Motor neuron (in vitro differentiated cells): Measurements from ENCODE around the gene GLYAT. TPM values are rescaled to one million over a fixed set of nuclear protein-coding genes. Genes with fewer than 3 reads are reported as not detected.

ENCODE experiments used
- ATAC-seq, 8 experiments: fragments of 200-7000 bp; cut with Tn5 transposase; replicated peaks in 6 of 8; 2 replicates each; pipeline ENCODE4 v1.8.0; 2021; ENCODE audit warnings: mild to moderate bottlenecking in 8 of 8, moderate library complexity in 8 of 8
- H3K27ac ChIP-seq, 2 donors: fragments of 250-450 bp; sonication (Bioruptor Pico); 2 replicates each; pipeline ENCODE4 v1.9.0; 2021; ENCODE audit warnings: antibody characterized with exemption in 2 of 2, mild to moderate bottlenecking in 2 of 2, moderate library complexity in 1 of 2
- H3K4me1 ChIP-seq, 2 donors: fragments of 250-450 bp; sonication (Bioruptor Pico); replicated peaks in 1 of 2; 2 replicates each; pipeline ENCODE4 v1.6.1; 2021; ENCODE audit warnings: antibody characterized with exemption in 2 of 2, mild to moderate bottlenecking in 2 of 2, moderate library complexity in 1 of 2
- H3K4me3 ChIP-seq, 5 donors: fragments of 250-450 bp; sonication (Bioruptor Pico); 2 replicates each; pipeline ENCODE4 v1.9.0; 2021; ENCODE audit warnings: antibody characterized with exemption in 5 of 5, mild to moderate bottlenecking in 5 of 5, moderate library complexity in 4 of 5
- WGBS, 10 experiments: fragments of 450-650 bp; shearing (Covaris generic); methylation state at CpG; one replicate each; pipeline ENCODE4 v1.0.0; 2022; 5-methylcytosine and 5-hydroxymethylcytosine counted together
- in situ Hi-C, 9 experiments: fragments of 400-800 bp; cut with MboI; loops; one replicate each; pipeline ENCODE4 v1.15.0; 2021; ENCODE audit warnings: low sequenced_read_pairs in 9 of 9, low pct_unique_long_range_greater_than_20kb in 2 of 9; ENCODE audit not compliant: unreplicated experiment in 9 of 9
- total RNA-seq, 8 experiments: library from RNA; unstranded; fragments of 300-600 nt; gene quantifications; 2 replicates each; pipeline versions ENCODE4 v1.2.3 to v1.2.4, GENCODE V29; 2022

Gene GLYAT, protein sequence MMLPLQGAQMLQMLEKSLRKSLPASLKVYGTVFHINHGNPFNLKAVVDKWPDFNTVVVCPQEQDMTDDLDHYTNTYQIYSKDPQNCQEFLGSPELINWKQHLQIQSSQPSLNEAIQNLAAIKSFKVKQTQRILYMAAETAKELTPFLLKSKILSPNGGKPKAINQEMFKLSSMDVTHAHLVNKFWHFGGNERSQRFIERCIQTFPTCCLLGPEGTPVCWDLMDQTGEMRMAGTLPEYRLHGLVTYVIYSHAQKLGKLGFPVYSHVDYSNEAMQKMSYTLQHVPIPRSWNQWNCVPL
- under 1 TPM in 5 of 8 experiments, not detected in 3; 0.09 to 0.86 (median 0.36) TPM for total RNA-seq

DNA sequence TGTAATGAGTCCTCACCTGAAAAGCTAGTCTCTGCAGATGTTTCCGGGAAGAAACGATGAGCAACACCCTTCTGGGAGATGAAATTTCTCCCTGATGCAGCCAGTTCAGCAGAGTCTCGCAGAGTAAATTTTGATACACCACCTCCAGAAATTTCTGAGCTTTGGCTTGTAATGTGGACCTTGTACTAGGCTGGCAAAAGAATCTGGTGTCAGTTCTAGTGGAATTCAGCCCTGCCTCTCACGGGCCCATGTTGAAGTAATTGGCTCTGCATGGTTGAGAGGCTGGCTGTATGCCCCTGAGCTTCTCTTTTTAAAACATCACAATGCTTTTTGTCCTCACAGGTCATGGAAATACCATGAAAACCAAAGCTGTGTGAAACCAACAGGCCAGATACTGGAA lies at the start of gene GLYAT:
GLYAT (minus strand) TSS at position 125 of the 400 bp plus-strand sequence. CDS start 7,447 bp downstream, outside the sequence.
- in situ Hi-C loops: no loop called here

DNA sequence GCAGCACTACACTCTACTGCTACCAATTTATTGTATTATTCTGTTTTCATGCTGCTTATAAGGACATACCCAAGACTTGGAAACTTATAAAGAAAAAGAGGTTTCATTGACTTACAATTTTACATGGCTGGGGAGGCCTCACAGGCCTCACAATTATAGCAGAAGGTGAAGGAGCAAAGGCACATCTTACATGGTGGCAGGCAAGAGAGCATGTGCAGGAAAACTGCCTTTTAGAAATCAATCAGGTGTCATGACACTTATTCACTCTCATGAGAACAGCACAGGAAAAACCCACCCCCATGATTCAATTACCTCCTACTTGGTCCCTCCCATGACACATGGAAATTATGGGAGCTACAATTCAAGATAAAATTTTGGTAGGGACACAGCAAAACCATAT lies 49.6 kb upstream of the GLYAT start:
- no peak for ATAC-seq
- in situ Hi-C loops: loop anchor here in 3 of 9 experiments (10.0 to 25.0 kb wide), 4 partner anchors 94 to 219 kb away; no protein-coding TSS in a partner anchor
- Histone ChIP-seq H3K4me1 (no peaks in the 10 kb centered on the region), H3K27ac (no peak overlapping the region), H3K4me3 (no peak overlapping the region)

More for the DNA sequence above, at the start of gene GLYAT:
- no peak within 1 kb of the TSS for H3K4me3 ChIP-seq
- H3K4me1 ChIP-seq: no peaks in the 10 kb centered on the region
- WGBS, 10 experiments: 0 to 87% (median 60%) methylated on average over 1 to 3 of the region's 4 CpGs; no CpG with 5 or more reads in 1 of the 10 experiments
- ATAC-seq: no peak
- no peak within 1 kb of the TSS for H3K27ac ChIP-seq

DNA sequence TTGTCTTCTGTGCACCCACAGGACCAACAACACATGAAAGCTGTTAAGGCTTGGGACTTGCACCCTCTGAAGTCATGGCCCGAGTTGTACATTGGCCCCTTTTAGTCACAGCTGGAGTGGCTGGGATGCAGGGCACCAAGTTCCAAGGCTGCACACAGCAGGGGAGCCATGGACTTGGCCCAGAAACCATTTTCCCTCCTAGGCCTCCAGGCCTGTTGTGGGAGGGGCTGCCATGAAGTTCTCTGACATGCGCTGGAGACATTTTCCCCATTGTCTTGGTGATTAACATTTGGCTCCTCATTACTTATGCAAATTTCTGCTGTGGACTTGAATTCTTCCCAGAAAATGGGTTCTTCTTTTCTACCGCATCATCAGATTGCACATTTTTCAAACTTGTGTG lies 48.8 kb upstream of the GLYAT start:
- H3K27ac ChIP-seq: no peak overlapping the region
- H3K4me1 ChIP-seq: no peaks in the 10 kb centered on the region
- 40 to 100% (median 100%) methylated on average over 1 to 3 of the region's 3 CpGs; no CpG with 5 or more reads in 1 of the 10 experiments for WGBS, 10 experiments
- no peak overlapping the region for H3K4me3 ChIP-seq
- in situ Hi-C loops: loop anchor here in 3 of 9 experiments (10.0 to 25.0 kb wide), 4 partner anchors 93 to 218 kb away; no protein-coding TSS in a partner anchor
- ATAC-seq: no peak

DNA sequence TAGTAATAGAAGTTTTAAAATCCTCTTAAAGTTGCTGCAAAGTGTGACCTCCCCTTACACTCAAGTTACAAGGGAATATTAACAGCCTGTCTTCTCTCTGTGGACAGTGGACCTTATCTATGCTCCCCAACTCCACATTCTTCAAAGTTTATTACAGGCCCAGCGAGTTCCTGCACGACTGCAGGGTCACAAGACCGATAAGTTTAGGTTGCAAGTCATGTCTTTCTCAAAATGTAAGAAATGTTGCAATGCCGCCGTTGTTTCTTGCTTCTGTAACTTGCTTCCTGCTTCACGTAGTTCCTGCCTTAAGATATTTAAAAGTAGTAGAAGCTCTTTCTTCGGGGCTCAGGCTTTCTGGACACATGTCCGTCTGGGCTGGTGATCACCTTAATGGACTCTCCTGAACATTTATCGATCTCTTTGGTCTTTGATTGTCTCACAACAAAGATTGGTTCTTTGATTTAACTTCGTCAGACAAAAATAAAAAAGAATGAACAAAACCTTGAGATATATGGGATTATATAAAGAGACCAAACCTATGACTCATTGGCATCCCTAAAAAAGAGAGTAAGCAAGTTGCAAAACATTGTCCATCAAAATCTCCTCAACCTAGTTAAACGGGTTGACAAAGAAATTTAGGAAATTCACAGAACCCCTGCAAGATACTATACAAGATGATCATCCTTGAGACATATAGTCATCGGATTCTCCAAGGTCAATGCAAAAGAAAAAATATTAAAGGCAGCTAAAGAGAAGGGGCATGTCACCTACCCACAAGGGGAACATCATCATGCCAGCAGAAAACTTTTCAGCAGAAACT lies 45.4 kb upstream of the GLYAT start:
- Histone ChIP-seq H3K4me3 (no peak overlapping the region), H3K4me1 (no peaks in the 10 kb centered on the region), H3K27ac (no peak overlapping the region)
- in situ Hi-C loops: loop anchor here in 2 of 9 experiments (25.0 kb wide), 3 partner anchors 90 to 215 kb away; no protein-coding TSS in a partner anchor
- no peak for ATAC-seq
- WGBS, 10 experiments: 28 to 98% (median 76%) methylated on average over 2 to 12 of the region's 12 CpGs

DNA sequence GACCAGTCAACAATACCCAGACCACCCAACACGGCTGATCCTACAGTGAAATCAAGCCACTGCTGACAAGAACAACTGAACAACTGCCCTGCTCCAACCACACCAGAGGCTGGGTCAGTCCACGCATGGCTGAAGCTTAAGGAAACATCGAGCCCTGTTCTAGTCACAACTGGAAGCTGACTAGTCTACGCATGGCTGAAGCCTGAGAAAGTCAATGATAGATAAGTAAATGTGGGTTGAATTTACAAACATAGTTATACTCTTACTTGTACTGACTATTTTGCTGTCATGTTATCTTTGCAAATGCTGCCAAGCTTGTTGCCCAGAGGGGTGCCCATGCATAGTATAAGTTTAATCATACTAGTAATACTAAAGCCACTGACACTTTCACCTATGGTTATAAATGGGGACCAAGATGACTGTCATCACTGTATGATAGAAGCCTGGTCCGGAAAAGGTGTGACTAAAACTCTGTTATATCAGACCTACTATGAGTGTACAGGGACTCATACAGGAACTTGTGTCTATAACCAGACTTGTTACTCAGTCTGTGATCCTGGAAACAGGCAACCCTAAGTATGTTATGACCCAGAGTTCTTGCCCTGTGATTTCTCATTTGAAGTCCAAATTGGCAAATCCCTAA lies 43.4 kb upstream of the GLYAT start:
- H3K4me1 ChIP-seq: no peaks in the 10 kb centered on the region
- H3K27ac ChIP-seq: no peak overlapping the region
- no peak overlapping the region for H3K4me3 ChIP-seq
- 20 to 100% (median 90%) methylated on average over 1 to 4 of the region's 5 CpGs; no CpG with 5 or more reads in 6 of the 10 experiments for WGBS, 10 experiments
- ATAC-seq: no peak
- in situ Hi-C loops: loop anchor here in 2 of 9 experiments (25.0 kb wide), 3 partner anchors 88 to 213 kb away; no protein-coding TSS in a partner anchor

DNA sequence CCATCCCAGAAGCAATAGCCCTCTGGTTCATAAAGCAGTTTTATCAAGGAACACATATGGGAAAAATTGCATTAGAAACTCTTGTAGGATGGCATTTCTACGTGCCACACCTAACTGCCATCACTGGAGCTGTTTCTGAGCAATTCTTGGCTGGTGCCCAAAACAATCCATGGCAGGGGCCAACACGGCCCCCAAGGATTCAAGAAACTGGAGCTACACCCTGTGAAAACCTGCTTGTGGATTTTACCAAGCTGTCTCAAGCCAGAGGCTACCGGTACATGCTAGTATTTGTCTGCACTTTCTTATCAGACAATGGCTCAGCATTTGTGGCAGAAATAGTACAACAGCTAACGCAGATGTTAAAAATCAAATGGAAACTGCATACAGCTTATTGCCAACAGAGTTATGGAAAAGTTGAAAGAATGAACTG lies 42.4 kb upstream of the GLYAT start:
- H3K4me1 ChIP-seq: no peaks in the 10 kb centered on the region
- H3K27ac ChIP-seq: no peak overlapping the region
- in situ Hi-C loops: no loop called here
- WGBS, 10 experiments: 44 to 100% (median 87%) methylated on average over 1 to 4 of the region's 4 CpGs; no CpG with 5 or more reads in 2 of the 10 experiments
- H3K4me3 ChIP-seq: no peak overlapping the region
- ATAC-seq: no peak

DNA sequence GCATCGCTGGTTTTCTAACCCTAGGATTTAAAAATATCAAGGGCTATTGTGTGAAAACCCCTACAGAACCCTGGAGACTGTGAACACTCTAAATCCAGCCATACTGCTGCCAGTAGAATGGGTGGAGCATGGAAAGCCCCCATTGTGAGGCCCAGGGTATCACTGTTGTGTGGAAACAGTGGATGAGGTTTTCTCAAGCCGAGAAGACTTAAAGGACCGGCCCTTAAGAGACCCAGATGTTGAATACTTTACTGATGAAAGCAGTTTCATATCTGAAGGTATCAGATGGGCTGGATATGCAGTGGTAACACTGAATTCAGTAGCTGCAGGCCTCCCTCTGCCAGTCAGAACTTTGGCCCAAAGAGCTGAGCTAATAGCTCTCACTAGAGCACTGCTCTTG lies 41.6 kb upstream of the GLYAT start:
- ATAC-seq: no peak
- in situ Hi-C loops: no loop called here
- no peak overlapping the region for H3K27ac ChIP-seq
- WGBS, 10 experiments: 31 to 100% (median 89%) methylated on average over 2 to 3 of the region's 3 CpGs; no CpG with 5 or more reads in 3 of the 10 experiments
- H3K4me1 ChIP-seq: no peaks in the 10 kb centered on the region
- no peak overlapping the region for H3K4me3 ChIP-seq

DNA sequence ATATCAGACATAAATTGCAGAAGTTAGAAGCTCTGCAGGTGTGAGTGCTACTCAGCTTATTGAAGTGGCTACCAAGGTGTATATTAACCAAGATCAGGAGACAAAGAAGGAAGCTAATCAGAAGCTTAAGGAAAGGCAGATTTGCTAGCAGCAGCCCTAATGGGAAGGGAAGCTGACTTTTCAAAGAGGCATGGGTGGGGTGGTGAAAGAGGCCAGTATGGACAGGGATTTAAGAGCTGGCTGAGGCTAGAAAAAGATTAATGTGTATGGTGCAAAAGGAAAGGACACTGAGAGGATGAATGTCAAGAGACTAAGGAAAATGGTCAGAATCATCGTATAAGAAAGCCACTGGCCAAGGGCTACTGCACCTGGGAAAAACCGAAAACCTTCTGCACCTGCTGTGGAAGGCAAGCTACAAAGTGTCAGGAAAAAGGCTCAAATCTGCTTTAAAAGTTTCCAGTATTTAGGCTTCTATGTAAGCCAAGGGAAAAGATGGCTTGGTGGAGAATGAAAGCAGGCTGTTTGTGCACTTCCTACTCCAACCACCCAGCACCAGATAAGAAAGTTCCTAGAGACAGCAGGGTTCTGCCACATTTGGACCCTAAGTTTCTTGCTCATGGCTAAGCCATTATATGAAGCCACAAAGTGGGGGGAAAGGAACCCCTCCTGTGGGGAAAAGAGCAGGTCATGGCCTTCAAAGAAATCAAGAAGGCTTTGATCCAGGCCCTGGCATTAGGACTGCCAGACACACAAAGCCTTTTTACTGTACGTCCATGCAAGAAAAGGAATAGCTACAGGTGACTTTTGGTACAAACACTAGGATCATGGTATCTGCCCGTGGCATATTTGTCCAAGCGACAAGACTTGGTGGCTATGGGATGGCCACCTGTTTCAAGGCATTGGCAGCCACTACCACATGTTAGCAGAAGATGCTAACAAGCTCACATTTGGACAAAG lies 40.9 kb upstream of the GLYAT start:
- Histone ChIP-seq H3K27ac (no peak overlapping the region), H3K4me1 (no peaks in the 10 kb centered on the region), H3K4me3 (no peak overlapping the region)
- WGBS, 10 experiments: 36 to 100% (median 86%) methylated on average over 1 to 5 of the region's 5 CpGs
- ATAC-seq: no peak
- in situ Hi-C loops: no loop called here

DNA sequence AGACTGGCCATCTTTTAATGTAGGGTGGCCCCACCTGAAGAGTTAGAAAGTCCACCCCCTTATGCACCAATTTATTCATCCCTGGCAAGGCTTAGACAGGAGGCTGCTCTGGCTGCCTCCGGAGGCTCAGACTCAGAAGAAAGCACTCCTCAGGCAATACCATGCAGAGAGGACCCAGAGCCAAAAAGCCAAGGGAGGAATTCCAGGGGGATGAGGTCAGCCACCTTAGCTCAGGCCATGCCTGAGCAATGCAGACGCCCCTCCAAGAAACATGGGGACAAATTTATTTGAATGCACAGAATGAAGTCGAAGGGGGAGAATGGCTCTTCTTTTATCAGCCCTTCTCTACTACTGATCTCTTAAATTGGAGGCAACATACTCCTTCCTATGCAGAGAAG lies 39.7 kb upstream of the GLYAT start:
- Histone ChIP-seq H3K4me3 (no peak overlapping the region), H3K4me1 (no peaks in the 10 kb centered on the region), H3K27ac (no peak overlapping the region)
- in situ Hi-C loops: no loop called here
- 0 to 100% (median 62%) methylated on average over 1 to 3 of the region's 3 CpGs; no CpG with 5 or more reads in 3 of the 10 experiments for WGBS, 10 experiments
- ATAC-seq: peak in 2 of 8 experiments; percentile 3 to 6

DNA sequence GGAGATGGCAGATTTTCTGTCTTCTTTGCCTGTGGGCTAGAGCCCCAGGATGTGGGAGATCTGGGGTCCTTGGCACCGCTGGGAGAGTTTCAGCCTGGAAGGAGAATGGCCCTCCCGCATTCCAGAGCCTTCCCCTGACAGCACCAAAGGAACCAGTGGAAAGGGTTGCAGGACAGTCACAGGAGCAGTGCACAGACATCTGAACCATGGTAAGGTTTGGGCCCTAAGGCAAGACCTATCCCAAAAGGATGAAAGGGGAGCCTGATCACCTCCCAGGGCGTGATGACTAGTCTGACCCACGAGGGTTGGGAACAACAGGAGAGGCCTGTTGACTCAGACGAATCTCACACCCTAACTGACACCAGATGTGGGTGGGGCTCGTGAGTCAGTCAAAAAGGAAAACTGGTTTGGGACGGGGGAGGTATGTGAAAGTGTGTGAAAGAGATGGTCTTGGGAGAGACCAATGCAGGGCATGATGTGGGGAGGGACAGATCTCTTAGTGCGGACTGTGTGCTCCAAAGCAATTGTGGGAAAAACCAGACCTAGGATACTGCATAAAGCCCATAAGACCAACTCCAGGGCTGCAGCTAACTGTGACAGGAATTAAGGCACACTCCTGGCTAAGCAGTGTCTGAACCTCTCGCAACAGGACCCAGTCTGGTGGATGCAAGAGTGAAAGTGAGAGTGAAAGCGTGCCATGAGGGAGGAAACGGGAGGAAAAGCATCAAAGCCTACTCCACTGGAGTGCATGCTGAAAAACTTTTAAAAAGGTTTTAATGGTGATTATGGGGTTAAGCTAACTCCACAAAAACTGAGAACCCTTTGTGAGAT lies 39.1 kb upstream of the GLYAT start:
- peak in 3 of 8 experiments; percentile 53 to 95 (median 94) for ATAC-seq
- in situ Hi-C loops: no loop called here
- Histone ChIP-seq H3K4me1 (no peaks in the 10 kb centered on the region), H3K4me3 (no peak overlapping the region), H3K27ac (no peak overlapping the region)
- 5 to 100% (median 80%) methylated on average over 1 to 6 of the region's 11 CpGs; no CpG with 5 or more reads in 1 of the 10 experiments for WGBS, 10 experiments

DNA sequence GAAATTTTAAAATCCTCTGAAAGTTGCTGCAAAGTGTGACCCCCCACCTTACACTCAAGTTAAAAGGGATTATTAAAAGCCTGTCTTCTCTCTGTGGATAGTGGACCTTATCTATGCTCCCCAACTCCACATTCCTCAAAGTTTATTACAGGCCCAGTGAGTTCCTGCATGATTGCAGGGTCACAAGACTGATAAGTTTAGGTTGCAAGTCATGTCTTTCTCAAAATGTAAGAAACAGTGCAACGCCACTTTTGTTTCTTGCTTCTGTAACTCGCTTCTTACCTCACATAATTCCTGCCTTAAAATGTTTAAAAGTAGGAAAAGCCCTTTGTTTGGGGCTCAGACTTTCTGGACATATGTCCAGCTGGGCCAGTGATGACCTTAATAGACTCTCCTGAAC lies 38.4 kb upstream of the GLYAT start:
- in situ Hi-C loops: no loop called here
- 39 to 100% (median 89%) methylated on average over 1 to 2 of the region's 2 CpGs for WGBS, 10 experiments
- no peak for ATAC-seq

More for the DNA sequence above, 38.4 kb upstream of the GLYAT start:
- Histone ChIP-seq H3K4me1 (no peaks in the 10 kb centered on the region), H3K27ac (no peak overlapping the region), H3K4me3 (no peak overlapping the region)
